PC-9 (cell line): ENCODE results near the gene CNP.
"Not testable (repeated sequence)": the region's sequence is repeated elsewhere in the genome, so short reads cannot be mapped to it uniquely, and the experiment has no call there.

Source experiments
- EZH2 ChIP-seq: fragments of 200-600 bp; sonication (generic); IDR thresholded peaks from 2 replicates; pipeline ENCODE4 v1.8.0; 2017; ENCODE audit warnings: antibody characterized with exemption, low read depth
- TF ChIP-seq, protein P1 (sequence below): fragments of 200-600 bp; sonication (generic); conservative IDR thresholded peaks from 2 replicates; pipeline ENCODE4 v1.6.1; 2017; ENCODE audit warnings: mixed run types, antibody characterized with exemption, mild to moderate bottlenecking, moderate library complexity

DNA sequence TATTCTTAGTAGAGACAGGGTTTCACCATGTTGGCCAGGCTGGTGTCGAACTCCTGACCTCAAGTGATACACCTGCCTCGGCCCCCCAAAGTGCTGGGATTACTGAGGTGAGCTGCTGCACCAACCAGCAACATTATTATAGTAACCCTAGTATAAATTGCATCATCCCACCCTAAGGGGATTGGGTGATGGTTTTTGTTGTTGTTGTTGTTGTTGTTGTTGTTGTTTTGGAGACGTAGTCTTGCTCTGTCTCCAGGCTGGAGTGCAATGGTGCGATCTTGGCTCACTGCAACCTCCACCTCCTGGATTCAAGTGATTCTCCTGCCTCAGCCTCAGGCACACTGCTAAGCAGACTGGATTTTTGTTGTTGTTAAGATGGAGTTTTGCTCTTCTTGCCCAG lies 34.9 kb upstream of the CNP start:
- TF ChIP-seq, protein P1, sequence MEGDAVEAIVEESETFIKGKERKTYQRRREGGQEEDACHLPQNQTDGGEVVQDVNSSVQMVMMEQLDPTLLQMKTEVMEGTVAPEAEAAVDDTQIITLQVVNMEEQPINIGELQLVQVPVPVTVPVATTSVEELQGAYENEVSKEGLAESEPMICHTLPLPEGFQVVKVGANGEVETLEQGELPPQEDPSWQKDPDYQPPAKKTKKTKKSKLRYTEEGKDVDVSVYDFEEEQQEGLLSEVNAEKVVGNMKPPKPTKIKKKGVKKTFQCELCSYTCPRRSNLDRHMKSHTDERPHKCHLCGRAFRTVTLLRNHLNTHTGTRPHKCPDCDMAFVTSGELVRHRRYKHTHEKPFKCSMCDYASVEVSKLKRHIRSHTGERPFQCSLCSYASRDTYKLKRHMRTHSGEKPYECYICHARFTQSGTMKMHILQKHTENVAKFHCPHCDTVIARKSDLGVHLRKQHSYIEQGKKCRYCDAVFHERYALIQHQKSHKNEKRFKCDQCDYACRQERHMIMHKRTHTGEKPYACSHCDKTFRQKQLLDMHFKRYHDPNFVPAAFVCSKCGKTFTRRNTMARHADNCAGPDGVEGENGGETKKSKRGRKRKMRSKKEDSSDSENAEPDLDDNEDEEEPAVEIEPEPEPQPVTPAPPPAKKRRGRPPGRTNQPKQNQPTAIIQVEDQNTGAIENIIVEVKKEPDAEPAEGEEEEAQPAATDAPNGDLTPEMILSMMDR: not testable (repeated sequence)
- TF ChIP-seq EZH2: not testable (repeated sequence)
